ENCODE measurements around the gene TOMM7. TPM values are rescaled to one million over a fixed set of nuclear protein-coding genes. Genes with fewer than 3 reads are reported as not detected.

TOMM7 gene
- total RNA-seq, 1 donor from 2014 or later, result 191 TPM

DNA sequence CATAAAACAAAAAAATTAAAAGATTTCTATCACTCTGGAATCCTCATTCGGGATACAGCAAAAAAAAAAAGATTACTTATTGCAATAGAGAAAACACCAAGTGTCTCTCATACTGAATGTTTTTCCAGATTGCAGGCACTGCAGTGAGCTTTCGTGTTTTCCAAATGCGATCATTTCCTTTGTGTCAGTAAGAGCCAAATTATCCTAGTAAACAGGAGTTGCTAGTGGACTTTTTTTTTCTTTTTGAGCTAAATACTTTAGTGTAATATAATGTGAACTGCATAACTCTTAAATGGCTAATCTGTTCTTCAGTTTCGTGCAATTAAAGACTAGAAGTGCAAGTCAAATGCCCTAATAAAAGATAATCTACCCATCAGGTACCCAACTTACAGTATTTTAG is 44.4 kb upstream of the TOMM7 start:
- no peak for DNase-seq (ENCODE audit: low spot score)
- H3K27me3 Mint-ChIP-seq (ENCODE audit: unreplicated experiment), result peaks cover 7% of the 10 kb centered on the region
- H3K27ac Mint-ChIP-seq (ENCODE audit: unreplicated experiment), result no peak overlapping the region
- H3K9me3 Mint-ChIP-seq (ENCODE audit: unreplicated experiment), result no peaks in the 10 kb centered on the region
- TF ChIP-seq, protein P1, sequence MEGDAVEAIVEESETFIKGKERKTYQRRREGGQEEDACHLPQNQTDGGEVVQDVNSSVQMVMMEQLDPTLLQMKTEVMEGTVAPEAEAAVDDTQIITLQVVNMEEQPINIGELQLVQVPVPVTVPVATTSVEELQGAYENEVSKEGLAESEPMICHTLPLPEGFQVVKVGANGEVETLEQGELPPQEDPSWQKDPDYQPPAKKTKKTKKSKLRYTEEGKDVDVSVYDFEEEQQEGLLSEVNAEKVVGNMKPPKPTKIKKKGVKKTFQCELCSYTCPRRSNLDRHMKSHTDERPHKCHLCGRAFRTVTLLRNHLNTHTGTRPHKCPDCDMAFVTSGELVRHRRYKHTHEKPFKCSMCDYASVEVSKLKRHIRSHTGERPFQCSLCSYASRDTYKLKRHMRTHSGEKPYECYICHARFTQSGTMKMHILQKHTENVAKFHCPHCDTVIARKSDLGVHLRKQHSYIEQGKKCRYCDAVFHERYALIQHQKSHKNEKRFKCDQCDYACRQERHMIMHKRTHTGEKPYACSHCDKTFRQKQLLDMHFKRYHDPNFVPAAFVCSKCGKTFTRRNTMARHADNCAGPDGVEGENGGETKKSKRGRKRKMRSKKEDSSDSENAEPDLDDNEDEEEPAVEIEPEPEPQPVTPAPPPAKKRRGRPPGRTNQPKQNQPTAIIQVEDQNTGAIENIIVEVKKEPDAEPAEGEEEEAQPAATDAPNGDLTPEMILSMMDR (IDR thresholded peaks at IDR 0.05; ENCODE audit: unreplicated experiment), result no peak
- peaks cover 11% of the 10 kb centered on the region for H3K4me1 Mint-ChIP-seq (ENCODE audit: unreplicated experiment)
- H3K36me3 Mint-ChIP-seq (ENCODE audit: low read depth, unreplicated experiment), result peaks cover 7% of the 10 kb centered on the region
- no peak overlapping the region for H3K4me3 Mint-ChIP-seq (ENCODE audit: unreplicated experiment)

- DNase-seq (ENCODE audit: low spot score), result no peak
- H3K4me3 Mint-ChIP-seq (ENCODE audit: unreplicated experiment), result no peak overlapping the region
- peaks cover 11% of the 10 kb centered on the region for H3K4me1 Mint-ChIP-seq (ENCODE audit: unreplicated experiment)
- TF ChIP-seq, protein P1 (IDR thresholded peaks at IDR 0.05; ENCODE audit: unreplicated experiment), result no peak
- H3K36me3 Mint-ChIP-seq (ENCODE audit: low read depth, unreplicated experiment), result peaks cover 7% of the 10 kb centered on the region
- no peak overlapping the region for H3K27ac Mint-ChIP-seq (ENCODE audit: unreplicated experiment)
- no peaks in the 10 kb centered on the region for H3K9me3 Mint-ChIP-seq (ENCODE audit: unreplicated experiment)
- peaks cover 7% of the 10 kb centered on the region for H3K27me3 Mint-ChIP-seq (ENCODE audit: unreplicated experiment)
Observed at GRCh38 chr7:22865602-22865960, 42.9 kb upstream of the TOMM7 start.

DNA sequence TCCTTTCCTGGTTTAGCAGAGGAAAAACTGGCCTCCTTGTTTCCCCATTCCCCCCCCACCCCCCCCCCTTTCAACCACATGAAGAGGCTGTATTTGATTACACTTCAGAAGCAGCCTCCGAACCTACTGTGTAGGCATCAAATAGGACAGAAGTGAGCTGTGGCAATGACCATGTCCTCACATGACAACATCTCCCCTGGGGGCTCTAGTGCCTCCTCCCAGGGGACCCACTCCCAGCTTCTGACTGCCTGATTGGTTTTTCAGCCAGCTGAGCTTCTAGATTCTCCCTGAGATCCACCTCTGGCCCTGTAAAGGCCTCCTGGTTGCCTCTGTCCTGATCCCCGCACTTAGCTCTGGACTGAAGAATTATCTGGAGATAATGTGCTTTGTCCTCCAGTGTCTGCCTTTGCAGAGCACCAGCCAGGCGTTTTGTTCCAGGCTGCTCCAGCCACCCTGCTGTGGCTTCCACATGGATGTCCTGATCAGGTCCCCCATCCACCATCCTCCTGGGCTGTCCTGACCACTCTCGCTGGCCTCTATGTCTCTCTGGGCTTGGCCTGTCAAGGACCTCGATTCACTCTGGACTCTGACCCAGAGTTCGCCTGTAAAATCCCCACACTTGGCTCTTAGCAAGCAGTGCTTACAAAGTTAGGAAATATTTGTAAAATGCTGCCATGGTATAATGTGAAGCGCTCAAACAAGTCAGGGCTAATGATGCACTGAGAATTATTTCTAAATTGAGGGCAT is 42.4 kb upstream of the TOMM7 start:
- no peak overlapping the region for H3K4me3 Mint-ChIP-seq (ENCODE audit: unreplicated experiment)
- H3K27ac Mint-ChIP-seq (ENCODE audit: unreplicated experiment), result no peak overlapping the region
- peaks cover 7% of the 10 kb centered on the region for H3K36me3 Mint-ChIP-seq (ENCODE audit: low read depth, unreplicated experiment)
- TF ChIP-seq, protein P1 (IDR thresholded peaks at IDR 0.05; ENCODE audit: unreplicated experiment), result no peak
- H3K4me1 Mint-ChIP-seq (ENCODE audit: unreplicated experiment), result peaks cover 5% of the 10 kb centered on the region
- DNase-seq (ENCODE audit: low spot score), result no peak
- no peaks in the 10 kb centered on the region for H3K9me3 Mint-ChIP-seq (ENCODE audit: unreplicated experiment)
- peaks cover 7% of the 10 kb centered on the region for H3K27me3 Mint-ChIP-seq (ENCODE audit: unreplicated experiment)

GRCh38 chr7:22864301-22864700 is 41.7 kb upstream of the TOMM7 start:
- Mint-ChIP-seq H3K27me3 (ENCODE audit: unreplicated experiment) (peaks cover 6% of the 10 kb centered on the region), H3K4me1 (ENCODE audit: unreplicated experiment) (peaks cover 5% of the 10 kb centered on the region), H3K36me3 (ENCODE audit: low read depth, unreplicated experiment) (peaks cover 7% of the 10 kb centered on the region), H3K27ac (ENCODE audit: unreplicated experiment) (no peak overlapping the region), H3K9me3 (ENCODE audit: unreplicated experiment) (no peaks in the 10 kb centered on the region), H3K4me3 (ENCODE audit: unreplicated experiment) (no peak overlapping the region)
- no peak for DNase-seq (ENCODE audit: low spot score)
- TF ChIP-seq, protein P1 (IDR thresholded peaks at IDR 0.05; ENCODE audit: unreplicated experiment), result no peak

GRCh38 chr7:22863156-22863899 is 40.7 kb upstream of the TOMM7 start:
- no peak overlapping the region for H3K27ac Mint-ChIP-seq (ENCODE audit: unreplicated experiment)
- H3K27me3 Mint-ChIP-seq (ENCODE audit: unreplicated experiment), result peaks cover 2% of the 10 kb centered on the region
- H3K9me3 Mint-ChIP-seq (ENCODE audit: unreplicated experiment), result no peaks in the 10 kb centered on the region
- TF ChIP-seq, protein P1 (IDR thresholded peaks at IDR 0.05; ENCODE audit: unreplicated experiment), result no peak
- DNase-seq (ENCODE audit: low spot score), result no peak
- H3K4me1 Mint-ChIP-seq (ENCODE audit: unreplicated experiment), result peaks cover 5% of the 10 kb centered on the region
- H3K36me3 Mint-ChIP-seq (ENCODE audit: low read depth, unreplicated experiment), result peaks cover 4% of the 10 kb centered on the region
- H3K4me3 Mint-ChIP-seq (ENCODE audit: unreplicated experiment), result no peak overlapping the region
